HG03558 (cell line): ENCODE results near the gene ACKR2.

Experiments
- ATAC-seq: cut with Tn5 transposase; IDR thresholded peaks from one replicate; pipeline ENCODE4 v1.9.1; 2021; ENCODE audit warnings: moderate number of reproducible peaks; ENCODE audit not compliant: unreplicated experiment; ENCODE audit errors: extremely low read depth

Gene ACKR2, protein sequence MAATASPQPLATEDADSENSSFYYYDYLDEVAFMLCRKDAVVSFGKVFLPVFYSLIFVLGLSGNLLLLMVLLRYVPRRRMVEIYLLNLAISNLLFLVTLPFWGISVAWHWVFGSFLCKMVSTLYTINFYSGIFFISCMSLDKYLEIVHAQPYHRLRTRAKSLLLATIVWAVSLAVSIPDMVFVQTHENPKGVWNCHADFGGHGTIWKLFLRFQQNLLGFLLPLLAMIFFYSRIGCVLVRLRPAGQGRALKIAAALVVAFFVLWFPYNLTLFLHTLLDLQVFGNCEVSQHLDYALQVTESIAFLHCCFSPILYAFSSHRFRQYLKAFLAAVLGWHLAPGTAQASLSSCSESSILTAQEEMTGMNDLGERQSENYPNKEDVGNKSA

GRCh38 chr3:42809202-42809601 lies at the start of gene ACKR2:
TSS of gene ACKR2 (plus strand) at chr3:42809445. CDS start at chr3:42864503, 55,058 bp downstream.
- no peak for ATAC-seq

- no peak for ATAC-seq
These were observed 47.1 kb upstream of the ACKR2 start for GRCh38 chr3:42762046-42762724.

DNA sequence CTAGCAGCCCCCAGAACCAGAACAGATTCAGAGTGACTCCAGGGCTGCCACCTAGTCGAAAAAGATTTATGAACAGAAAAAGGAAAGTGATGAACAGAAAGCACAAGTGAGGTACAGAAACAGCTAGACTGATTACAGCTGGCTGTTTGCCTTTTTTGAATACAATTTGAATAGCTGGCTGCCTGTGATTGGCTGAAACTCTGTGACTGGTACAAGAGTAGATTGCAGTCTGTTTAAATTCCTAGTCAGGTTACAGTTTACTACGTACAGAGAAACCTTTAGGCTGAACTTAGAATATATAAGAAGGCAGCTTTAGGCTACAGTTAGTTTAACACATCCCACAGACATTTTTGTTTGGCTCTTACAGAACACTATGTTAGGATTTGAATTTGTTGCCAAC lies 46.2 kb upstream of the ACKR2 start:
- no peak for ATAC-seq

DNA sequence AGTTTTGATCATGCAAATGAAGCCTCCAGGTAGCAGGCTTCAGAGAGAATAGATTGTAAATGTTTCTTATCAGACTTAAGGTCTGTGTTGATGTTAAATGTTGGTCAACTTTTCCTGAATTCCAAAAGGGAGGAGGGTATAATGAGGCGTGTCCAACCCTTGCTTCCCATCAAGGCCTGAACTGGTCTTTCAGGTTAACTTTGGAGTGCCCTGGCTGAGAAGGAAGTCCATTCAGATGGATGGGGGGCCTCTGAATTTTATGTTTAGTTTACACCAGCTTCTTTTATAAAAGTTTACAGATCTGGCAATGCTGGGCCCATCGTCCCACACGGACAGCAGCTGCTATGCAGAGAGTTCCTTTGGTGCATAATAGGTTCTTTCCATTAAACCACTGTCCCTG lies 45.1 kb upstream of the ACKR2 start:
- ATAC-seq: no peak

DNA sequence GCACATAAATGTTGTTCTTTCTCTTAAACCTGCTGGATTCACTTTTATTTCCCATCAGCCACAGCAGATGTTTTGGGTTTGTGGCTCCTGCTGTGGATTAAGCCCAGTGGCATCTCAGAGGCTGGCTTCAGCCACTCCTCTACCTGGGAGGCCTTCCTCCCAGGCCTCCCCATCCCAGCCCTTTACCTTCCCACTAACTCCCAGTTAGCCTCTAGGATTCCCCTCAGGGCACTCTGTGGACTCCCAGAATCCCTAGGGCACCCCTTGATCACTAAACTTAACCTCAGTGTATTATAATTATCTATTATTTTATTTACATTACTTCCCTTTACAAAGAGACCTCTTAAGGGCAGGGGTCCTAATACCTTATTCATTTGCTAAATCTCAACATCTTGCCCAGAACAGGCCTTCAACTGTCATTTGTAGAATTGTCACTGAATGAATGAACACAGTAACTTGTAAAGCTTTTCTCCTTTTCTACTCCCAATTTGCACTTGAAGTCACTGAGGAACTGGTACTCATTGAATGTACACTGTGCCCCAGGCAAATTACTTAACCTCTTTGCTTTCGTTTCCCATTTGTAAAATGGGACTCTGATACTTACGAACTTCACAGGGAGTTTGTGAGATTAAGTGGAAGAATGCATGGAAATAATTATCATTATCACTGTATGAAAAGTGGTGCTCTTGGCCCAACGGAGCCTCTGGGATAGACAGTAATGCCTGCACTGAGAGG lies 44.5 kb upstream of the ACKR2 start:
- no peak for ATAC-seq

DNA sequence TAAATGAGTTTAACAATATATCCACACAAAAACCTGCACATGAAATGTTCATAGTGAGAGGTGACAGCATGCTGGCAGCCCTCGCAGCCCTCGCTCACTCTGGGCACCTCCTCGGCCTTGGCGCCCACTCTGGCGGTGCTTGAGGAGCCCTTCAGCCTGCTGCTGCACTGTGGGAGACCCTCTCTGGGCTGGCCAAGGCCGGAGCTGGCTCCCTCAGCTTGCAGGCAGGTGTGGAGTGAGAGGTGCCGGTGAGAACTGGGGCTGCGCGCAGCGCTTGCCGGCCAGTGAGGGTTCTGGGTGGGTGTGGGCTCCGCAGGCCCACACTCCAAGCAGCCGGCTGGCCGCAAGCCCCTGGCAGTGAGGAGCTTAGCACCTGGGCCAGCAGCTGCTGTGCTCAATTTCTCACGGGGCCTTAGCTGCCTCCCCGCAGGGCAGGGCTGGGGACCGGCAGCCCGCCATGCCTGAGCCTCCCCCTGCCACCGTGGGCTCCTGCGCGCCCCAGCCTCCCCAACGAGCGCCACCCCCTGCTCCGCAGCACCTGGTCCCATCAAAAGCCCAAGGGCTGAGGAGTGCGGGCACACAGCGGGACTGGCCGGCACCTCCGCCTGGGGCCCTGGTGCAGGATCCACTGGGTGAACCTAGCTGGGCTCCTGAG lies 39.6 kb upstream of the ACKR2 start:
- ATAC-seq: no peak

DNA sequence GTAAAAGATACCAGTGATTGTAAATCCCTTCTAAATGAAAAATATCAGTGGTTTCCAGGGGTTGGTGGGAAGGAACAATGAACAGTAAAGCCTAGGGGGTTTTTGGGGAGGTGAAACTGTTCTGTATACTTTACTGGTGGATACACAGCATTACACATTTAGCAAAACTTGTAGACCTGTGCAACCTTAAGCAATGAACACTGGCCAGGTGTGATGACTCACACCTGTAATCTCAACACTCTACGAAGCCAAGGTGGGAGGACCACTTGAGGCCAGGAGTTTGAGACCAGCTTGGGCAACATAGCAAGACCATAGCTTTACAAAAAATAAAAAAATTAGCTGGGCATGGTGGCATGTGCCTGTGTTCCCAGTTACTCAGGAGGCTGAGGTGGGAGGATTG lies 38.0 kb upstream of the ACKR2 start:
- no peak for ATAC-seq

GRCh38 chr3:42772670-42773408 lies 36.4 kb upstream of the ACKR2 start, which contains the start of gene CCDC13:
TSS of gene CCDC13 (minus strand) at chr3:42773253. CDS start at chr3:42758345, 14,908 bp downstream.
- ATAC-seq: peak; percentile 90

DNA sequence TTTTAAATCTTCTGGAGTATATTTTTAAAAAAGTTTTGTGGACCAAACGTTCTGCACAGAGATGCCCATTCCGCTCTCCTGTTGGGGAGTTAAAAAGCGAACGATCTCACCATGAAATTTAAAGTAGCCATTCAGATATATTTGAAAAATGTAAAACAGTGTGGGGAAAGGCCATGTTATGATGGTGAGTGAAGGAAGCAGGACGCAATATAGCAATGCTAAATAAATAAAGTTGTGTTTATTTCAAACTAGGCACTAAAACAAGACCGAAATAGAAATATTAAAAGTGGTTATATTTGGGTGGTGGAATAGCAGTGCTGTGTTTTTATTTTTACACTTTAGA lies 35.9 kb upstream of the ACKR2 start:
- ATAC-seq: no peak

GRCh38 chr3:42778644-42779043 lies 30.6 kb upstream of the ACKR2 start:
- ATAC-seq: no peak

GRCh38 chr3:42780398-42780797 lies 28.8 kb upstream of the ACKR2 start:
- no peak for ATAC-seq

DNA sequence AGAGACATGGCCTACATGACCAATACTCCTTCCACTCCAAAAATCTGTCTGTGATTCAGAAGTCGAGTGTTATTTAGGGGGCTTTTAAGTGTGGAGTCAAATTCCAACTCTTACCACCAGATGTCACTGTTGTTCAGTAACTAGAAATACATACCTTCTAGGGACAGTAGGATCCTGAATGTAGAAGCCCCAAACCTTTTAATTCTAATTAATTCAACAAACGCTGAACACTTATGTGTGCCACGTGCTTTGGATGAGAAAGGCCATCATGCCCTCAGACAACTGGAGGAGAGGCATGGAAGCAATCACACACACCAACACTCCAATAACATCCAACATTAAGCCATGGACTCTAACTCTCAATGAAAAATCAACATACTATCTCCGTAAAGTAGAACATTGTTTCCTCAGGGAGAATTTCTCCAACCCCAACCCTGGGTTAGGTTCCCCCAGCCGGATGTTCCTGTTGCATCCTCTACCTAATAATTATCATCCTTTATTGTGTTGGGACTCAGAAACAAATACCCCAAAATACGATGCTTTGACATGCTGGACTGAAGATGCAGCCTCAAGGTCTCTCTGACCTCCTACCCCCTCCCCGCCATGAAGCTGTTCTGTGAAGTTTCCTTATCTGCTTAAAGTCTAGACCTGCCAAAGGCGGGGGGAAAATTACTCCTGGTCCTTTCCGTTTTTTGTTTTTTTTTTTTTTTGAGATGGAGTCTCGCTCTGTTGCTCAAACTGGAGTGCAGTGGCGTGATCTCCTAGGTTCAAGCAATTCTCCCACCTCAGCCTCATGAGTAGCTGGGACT lies 28.1 kb upstream of the ACKR2 start:
- no peak for ATAC-seq

- ATAC-seq: no peak
These were observed 23.0 kb upstream of the ACKR2 start for GRCh38 chr3:42786212-42786611.

GRCh38 chr3:42786631-42787030 lies 22.6 kb upstream of the ACKR2 start:
- ATAC-seq: no peak

GRCh38 chr3:42790714-42791229 lies 18.5 kb upstream of the ACKR2 start:
- ATAC-seq: no peak

- ATAC-seq: no peak
These were observed 13.5 kb upstream of the ACKR2 start for GRCh38 chr3:42795621-42796181.

DNA sequence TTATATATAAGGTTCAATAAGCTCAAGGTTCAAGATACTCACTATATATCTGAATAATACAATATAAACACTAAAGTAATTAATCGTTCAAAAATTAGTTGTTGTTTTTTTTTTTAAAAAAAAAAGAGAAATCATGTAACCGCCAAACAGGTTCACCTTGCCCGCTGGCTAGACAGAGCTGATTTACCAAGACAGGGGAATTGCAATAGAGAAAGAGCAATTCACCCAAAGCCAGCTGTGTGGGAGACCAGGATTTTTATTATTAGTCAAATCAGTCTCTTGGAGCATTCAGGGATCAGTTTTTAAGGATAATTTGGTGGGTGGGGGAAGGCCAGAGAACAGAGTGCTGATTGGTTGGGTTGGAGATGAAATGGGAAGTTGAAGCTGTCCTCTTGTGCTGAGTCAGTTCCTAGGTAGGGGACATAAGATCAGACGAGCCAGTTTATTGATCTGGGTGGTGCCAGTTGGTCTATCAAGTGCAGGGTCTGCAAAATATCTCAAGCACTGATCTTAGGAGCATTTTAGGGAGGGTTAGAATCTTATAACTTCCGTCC lies 12.8 kb upstream of the ACKR2 start:
- no peak for ATAC-seq

DNA sequence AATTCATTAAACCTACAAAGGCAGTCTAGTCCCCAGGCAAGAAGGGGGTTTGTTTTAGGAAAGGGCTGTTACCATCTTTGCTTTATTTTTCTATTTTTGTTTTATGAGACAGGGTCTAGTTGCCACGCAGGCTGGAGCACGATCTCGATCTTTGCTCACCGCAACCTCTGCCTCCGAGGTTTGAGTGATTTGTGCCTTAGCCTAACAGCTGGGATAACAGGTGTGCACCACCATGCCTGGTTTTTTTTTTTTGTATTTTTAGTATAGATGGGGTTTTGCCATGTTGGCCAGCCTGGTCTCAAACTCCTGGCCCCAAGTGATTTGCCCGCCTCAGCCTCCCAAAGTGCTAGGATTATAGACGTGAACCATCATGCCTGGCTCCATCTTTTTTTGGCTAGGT lies 9.9 kb upstream of the ACKR2 start:
- no peak for ATAC-seq
